Measurements from ENCODE around the gene ZFR.

DNA sequence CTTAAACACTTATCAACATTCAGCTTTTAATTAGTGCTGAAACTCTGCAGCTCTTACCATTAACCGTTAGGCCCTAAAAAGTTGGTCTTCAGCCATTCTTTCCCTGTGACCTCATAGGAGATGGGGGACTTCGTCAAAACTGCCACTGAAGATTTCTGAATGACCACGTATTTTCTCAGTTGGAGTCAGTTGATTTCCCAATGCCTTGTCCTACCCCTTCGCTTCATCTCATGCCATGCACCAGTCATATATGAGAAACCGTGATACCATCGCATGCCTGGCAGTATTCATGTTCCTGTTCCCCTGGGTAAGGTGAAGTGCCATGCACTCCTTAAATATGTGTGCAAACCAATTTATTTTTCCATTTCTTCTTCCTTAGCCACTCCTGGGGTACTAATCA is 10.8 kb upstream of the ZFR start:
- TF ChIP-seq, protein P1, sequence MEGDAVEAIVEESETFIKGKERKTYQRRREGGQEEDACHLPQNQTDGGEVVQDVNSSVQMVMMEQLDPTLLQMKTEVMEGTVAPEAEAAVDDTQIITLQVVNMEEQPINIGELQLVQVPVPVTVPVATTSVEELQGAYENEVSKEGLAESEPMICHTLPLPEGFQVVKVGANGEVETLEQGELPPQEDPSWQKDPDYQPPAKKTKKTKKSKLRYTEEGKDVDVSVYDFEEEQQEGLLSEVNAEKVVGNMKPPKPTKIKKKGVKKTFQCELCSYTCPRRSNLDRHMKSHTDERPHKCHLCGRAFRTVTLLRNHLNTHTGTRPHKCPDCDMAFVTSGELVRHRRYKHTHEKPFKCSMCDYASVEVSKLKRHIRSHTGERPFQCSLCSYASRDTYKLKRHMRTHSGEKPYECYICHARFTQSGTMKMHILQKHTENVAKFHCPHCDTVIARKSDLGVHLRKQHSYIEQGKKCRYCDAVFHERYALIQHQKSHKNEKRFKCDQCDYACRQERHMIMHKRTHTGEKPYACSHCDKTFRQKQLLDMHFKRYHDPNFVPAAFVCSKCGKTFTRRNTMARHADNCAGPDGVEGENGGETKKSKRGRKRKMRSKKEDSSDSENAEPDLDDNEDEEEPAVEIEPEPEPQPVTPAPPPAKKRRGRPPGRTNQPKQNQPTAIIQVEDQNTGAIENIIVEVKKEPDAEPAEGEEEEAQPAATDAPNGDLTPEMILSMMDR (IDR thresholded peaks at IDR 0.05; ENCODE audit: low read depth, low read length), result no peak
- TF ChIP-seq EZH2phosphoT487 (IDR thresholded peaks at IDR 0.05; ENCODE audit: low read depth), result no peak

All from OCI-LY3 (cell line).